HG03469 (cell line): ENCODE data around the gene CCSER1.
"Not testable (repeated sequence)": the region's sequence is repeated elsewhere in the genome, so short reads cannot be mapped to it uniquely, and the experiment has no call there.

Experiments used
- ATAC-seq: cut with Tn5 transposase; IDR thresholded peaks from one replicate; pipeline ENCODE4 v1.9.1; 2021; ENCODE audit warnings: mild to moderate bottlenecking, moderate library complexity, moderate number of reproducible peaks; ENCODE audit not compliant: unreplicated experiment

Gene CCSER1

DNA sequence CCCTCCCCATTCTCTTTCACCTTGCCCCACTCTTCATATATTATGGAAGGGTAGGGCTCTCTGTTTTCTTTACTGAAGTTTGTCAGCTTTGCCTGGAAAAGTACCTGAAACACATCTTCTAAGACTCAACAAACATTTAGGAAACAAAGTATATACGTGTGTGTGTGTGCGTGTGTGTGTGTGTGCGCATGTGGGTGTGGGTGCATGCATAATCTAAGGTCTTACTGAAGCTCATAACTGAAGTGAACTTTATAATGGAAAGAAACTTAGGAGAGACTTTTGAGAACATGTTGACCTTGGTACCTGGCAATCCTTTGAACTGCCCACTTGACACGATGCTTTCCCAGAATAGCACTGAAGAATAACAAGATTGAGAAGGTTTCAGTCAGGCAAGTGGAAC is 1190.2 kb downstream of the CCSER1 start:
- ATAC-seq: no peak

DNA sequence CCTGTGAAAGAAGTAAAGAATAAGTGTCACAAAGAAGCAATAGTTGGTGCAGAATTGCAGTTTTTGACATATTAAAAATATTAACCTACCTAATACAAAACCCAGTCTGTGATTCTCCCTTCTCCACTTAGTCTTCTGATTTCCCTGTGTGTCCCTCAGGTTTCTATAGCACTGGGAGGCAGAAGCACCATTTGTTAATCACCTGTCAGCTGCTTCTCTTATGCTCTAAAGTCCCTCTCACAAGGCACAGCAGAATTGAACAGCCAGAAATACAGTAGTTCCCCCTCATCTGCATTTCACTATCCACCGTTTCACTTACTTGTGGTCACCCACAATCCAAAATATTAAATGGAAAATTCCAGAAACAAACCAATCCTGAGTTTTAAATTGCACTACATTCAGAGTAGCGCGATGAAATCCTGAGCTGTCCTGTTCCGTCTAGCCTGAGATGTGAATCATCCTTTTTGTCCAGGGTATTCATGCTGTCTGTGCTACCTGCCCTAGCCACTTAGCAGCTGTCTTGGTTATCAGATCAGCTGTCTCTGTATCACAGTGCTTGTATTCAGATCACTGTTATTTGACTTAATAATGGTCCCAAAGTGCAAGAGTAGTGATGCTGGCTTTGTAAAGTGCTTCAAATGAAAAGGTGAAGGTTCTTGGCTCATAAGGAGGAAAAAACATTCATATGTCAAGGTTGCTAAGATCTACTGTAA is 1192.5 kb downstream of the CCSER1 start:
- ATAC-seq: no peak

DNA sequence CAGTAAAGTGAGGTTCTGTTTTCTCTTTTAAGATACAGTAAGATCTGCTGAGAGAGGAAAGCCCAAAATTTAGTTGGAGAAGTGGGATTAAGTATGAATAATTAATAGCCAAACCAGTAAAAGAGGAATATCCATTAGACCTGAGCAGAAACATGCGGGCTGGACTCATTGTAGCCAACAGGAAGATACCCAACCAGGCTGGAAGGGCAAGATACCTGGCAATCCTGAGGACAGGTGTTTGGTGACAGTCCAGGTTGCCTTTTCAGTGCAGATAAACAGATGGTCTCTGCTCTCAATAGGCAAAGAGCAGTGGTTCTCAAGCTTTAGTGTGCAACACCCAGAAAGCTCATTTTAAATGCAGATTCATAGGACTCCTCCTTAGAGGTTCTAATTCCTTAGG is 1195.8 kb downstream of the CCSER1 start:
- no peak for ATAC-seq

DNA sequence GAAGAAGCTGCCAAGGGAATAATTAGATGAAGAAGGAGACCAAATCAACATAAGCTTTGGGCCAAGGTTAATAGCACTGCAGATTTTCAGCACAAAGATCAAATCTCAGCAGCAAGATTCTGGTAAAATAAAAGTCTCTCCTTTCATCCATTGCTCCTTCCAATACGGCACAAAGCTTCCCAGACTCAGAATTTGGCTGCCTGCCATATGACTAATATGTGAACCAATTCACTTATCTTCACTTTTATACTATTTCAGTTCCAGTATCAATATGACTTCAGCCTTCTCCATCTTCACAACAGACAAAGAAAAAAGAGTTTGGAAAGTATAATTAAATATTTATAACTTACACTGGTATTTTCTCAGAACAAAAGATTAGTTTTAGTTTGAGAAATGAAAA is 1198.3 kb downstream of the CCSER1 start:
- ATAC-seq: no peak

DNA sequence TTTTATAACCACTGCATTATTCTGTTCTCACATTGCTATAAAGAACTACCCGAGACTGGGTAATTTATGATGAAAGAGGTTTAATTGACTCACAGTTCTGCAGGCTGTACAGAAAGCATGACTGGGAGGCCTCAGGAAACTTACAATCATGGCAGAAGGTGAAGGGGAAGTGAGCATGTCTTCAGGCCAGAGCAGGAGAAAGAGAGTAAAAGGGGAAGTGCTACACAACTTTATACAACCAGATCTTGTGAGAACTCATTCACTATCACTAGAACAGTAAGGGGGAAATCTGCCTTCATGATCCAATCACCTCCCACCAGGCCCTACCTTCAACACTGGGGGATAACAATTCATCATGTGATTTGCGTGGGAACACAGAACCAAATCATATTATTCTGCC is 1199.0 kb downstream of the CCSER1 start:
- not testable (repeated sequence) for ATAC-seq

DNA sequence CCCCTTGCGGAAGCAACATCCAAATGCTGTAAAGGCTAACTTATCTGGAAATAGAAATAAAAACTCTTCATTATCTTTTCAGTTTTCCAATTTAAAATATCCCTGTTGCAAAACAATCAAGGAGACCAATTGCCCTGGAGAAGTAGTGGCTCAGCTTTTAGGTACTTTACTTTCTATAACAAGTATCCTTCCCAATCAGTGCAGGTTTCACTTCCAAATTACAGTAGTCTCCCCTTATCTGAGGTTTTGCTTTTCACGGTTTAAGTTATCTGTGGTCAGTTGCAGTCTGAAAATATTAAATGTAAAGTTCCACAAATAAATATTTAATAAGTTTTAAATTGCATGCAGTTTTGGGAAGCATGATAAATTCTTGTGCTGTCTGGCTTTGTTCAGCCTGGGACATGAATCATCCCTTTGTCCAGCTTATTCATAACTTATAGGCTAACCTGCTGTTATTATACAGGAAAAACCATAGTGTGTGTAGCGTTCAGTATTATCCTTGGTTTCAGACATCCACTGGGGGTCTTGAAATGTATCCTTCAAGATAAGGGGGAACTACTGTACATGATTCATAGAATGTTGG is 1203.5 kb downstream of the CCSER1 start:
- ATAC-seq: no peak

DNA sequence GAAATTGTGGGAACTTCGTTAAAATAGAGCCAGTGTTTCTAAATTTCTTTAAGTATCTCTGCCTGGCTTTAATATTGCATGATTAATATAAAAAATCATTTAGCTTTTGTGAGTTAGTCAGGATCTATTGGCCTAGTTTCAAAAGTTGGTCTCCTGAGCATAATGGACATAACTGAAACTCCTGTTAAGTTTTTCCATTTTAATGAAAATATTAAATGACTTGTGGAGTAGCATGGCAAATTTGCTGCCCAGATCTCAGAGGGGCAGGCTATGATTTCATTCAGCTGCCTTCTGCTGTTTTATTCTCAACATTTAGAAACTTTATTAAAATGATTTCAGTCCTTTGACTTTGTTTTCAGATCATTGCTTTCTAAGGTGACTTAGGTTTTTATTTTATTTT is 1213.6 kb downstream of the CCSER1 start:
- ATAC-seq: no peak

DNA sequence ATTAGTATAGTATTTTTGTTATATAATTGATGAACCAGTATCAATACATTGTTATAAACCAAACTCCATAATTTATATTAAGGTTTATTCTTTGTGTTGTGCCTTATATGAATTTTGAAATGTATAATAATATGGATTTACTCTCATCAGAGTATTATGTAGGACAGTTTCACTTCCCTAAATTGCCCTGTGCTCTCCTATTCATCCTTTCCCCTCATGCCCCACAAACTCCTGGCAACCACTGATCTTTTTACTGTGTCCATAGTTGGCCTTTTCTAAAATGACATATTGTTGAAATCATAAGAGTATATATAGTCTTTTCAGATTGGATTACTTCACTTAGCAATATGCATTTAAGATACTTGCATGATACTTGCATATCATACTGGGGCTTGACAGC is 1218.4 kb downstream of the CCSER1 start:
- no peak for ATAC-seq

DNA sequence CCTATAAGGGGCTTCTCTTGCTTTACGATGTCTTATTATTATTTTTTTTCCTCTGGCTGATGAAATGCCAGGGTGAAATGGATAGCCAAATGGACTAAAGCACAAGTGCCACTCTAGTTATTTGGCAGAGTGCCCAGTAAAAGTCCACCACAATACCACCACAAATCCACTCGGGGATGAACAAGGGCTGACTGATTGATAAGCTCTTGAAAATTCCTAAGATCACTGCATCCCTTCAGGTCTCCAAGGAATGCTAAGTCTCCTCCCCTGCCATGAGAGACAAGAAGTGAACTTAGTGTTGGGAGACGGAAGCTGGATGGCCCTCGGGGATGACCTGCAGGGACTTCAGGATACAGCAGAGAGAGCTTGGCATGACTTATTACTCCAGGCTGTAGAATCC is 1229.3 kb downstream of the CCSER1 start:
- not testable (repeated sequence) for ATAC-seq

DNA sequence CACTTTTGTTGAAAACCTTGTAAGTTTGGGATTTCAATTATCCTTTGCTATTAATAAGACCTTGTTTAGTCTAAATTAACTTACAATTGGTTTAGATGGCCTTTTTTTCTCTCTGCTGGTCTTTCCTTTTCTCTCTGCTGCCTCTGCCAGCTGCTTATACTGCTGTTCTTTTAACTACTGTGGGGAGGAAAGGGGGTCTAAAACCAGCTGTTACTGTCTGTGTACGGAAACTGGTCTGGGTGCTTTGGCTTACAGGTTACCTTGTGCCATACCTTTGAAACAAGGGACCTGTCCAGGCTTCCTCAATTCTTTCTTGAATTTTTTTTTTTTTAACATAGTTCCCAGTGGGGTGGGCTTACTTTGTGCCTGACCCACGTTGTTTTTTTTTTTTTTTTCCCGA is 1230.8 kb downstream of the CCSER1 start:
- ATAC-seq: not testable (repeated sequence)

DNA sequence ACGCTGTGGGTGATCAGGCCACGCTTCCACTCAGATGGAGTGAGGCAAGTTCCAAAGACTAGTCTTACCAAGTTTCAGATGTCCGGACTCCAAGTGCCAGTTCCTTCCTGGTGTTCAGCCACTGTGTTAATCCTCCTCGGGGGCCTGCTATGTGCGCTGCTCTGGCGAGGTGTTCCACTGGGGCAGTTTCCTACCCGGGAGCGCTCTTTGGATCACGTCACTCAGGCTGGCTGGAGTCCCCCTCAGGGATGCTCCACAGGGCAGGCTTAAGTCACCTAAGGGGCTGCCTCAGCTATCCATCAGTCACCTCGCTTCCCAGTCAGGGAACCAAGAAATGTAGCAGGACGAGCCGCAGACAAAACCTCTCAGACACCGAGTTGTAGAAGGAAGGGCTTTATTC is 1231.4 kb downstream of the CCSER1 start:
- ATAC-seq: not testable (repeated sequence)

DNA sequence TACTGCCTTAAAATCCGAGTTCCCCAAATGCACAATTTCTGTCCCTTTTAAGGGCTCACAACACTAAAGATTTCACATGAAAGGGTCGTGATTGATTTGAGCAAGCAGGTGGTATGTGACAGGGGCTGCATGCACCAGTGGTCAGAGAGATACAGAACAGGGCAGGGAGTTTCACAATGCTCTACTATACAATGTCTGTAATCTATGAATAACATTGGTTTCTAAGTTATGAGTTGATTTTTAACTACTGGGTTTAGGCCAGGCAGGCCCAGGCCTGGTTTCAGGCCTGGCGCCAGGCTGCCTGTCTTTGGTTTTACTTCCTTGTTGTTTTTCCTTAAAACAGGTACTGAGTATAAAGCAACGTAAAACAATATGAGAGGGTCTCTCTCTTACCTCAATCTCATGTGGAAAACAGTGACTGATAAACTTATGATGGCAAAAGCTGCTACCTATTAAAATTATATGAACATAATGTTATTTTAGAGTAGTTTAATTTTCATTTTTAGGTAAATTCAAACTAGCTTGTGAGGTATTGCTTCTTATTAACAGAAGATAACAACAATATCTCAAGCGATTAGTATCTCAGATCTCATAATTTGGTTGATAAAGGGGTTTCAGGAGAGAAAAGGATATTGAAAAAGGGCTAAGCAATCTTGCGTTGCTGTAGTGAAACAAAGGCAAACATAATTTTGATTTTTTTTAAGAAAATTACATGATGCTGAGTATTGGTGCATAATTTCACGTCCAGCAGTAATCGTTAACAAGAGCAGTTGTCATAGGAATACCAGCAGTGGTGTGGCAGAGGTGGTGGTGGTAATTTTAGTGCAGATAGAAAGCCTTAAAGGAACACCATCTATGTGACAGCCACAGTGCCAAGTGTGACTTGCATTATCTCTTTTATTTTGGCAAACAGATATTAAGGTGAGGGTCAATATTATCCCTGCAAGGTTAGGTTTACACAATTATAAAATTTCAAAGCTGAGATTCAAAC is 1232.1 kb downstream of the CCSER1 start:
- no peak for ATAC-seq

DNA sequence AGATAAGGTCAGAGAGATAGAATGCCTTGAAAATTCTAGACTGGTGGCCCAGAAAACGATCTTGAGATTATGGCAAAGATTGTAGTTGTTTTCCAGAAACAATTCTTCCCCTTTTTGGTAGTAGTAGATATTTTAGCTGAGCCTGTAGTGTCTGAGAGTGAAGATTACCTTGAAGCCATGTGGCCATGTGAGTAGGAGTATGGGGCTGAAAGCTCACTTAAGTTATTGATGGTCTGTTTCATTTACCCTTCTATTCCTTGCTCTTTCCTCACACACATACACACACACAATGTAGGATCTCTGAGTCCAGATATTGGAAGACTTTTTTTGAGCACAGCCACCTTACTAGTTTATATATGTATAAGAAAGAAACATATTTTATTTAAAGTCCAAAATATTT is 1234.9 kb downstream of the CCSER1 start:
- no peak for ATAC-seq

DNA sequence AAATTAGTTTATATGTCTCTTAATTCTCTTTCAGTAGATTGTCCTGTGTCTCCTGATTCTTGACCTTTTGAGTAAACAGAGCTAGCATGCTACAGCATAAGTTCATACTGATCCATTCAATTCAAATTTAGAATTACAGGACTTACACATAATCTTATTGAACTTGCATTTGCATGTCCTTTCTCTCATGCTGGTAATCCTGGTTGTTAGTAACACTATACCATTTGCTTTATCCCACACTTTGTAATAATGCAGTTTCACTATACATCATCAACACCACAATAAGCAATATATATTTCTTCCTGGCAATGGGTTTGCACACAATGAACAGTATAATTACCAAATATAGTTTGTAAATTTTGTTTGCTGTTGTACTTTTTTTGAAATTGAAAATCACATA is 1239.4 kb downstream of the CCSER1 start:
- ATAC-seq: no peak

DNA sequence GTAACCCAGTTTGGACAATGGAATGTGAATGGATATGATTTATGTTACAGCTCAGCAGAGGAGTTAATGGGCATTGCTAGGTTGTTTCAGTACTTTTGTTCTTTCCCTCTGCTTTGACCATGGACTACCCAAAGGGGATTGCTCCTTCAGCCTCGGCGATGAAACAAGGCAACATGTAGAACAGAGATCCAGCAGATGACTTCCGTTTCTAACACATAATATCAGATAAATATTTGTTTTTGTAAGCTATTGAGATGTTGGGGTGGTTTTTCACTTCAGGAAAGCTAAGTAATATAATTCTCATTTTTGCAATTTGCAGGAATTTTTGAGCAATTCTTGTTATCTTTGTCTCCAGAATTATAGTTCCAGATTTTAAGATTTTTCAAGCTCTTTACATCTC is 1241.9 kb downstream of the CCSER1 start:
- no peak for ATAC-seq

DNA sequence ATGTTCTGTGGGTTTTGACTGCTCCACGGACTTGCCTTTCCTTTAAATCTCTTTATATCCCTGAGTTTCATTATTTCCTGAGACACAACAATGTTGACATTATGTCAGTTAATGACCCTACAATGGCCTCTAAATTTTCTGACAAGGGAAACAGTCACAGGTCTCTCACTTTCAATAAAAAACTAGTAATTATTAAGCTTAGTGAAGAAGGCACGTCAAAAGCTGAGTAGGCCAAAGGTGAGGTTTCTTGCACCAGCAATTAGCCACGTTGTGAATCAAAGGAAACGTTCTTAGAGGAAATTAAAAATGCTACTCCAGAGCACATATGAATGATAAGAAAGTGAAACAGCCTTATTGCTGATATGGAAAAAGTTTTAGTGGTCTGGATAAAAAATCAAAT is 1246.4 kb downstream of the CCSER1 start:
- ATAC-seq: no peak

DNA sequence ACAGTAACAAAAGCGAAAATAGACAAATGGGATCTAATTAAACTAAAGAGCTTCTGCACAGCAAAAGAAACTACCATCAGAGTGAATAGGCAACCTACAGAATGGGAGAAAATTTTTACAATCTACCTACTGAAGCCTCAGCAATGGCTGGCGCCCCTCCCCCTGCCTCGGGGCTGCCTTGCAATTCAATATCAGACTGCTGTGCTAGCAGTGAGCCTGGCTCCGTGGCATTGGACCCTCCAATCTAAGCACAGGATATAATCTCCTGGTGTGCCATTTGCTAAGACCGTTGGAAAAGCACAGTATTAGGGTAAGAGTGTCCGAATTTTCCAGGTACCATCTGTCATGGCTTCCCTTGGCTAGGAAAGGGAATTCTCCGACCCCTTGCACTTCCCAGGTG is 1278.2 kb downstream of the CCSER1 start:
- not testable (repeated sequence) for ATAC-seq

DNA sequence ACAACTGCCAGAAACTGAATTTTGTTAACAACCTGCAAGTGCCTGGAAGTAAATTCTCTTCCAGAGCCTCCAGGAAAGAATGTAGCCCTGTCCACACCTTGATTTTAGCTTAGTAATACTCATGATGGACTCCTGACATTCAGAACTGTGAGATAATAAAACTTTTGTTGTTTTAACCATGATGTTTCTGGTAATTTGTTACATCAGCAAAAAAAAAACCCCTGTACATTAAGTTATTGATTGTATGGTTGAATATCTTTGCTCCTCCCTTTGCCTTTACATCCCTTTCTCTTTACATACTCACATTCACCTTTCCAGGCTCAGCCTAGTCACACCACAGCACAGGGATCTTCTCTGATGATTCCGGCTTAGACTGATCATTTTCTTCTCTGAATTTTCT is 1294.8 kb downstream of the CCSER1 start:
- no peak for ATAC-seq

DNA sequence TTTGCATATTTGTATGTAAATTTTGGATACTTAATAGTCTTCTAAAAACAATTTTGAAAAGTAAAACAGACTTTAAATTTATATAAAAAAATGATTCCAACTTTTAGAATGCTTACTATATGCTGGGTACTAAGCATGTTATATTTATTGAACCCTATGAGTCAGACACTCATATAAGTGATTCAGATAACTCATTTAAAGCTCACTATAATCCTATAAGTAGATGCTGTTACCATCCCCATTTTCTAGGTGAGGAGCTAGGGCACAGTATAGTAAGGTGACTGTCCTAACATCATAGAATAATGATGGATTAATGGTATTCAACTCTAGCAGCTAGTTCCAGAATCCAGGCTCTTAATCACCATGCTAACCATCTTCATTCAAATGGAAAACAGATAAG is 1299.5 kb downstream of the CCSER1 start:
- no peak for ATAC-seq

DNA sequence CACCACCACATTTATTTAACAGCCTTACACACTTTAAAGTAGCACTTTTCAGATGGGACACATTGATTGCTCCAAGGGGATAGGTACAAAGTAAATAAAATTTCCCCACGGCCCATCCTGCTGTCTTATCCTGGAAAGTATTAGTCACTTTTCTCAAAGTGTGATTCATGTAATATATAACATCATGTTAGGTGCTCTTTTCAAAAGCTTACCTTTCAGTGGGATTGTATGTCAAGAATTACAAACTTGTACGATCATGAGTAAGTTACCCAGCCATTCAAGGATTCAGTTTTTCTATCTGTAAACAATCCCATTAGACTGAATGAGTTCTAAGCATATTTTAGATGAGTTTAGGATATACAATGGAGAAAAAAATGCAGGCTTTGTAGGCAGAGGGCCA is 1300.0 kb downstream of the CCSER1 start:
- ATAC-seq: no peak

DNA sequence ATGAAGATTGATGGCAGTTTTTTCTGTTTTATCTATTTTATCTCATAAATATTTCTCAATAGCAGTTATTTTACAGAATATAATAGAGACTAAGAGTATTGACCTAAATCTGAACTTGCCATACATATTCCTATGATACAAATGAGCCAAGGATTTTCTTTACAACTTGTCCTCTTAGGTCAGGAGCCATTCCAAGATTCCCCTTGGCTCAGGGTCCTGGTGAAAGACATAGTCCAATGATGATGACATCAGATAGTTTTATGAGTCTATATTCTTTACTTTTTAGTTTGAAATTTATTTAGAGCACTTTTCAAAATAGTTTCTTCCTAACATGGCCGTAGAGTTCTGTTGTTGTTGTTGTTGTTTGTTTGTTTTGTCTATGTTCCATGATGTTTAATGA is 1307.4 kb downstream of the CCSER1 start:
- no peak for ATAC-seq

DNA sequence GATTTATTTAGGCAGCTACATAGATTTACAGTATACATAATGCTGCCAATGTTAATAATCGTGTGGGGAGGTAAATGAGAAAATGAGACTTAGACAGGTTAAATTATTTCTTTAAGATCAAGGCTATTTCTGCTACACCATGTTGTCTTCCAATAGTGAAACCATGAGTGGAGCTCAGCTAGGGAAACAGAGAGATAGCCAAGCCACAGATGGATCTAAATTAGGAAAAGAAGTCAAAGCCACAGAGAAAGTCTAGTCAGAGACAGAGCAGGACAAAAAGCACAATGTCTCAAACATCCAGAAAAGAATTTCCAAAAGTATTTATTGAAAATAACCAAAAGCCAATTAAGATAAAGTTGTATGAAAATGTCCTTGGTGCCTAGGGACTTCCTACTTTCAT is 1309.4 kb downstream of the CCSER1 start:
- no peak for ATAC-seq
